HG02588 (cell line): ENCODE data around the gene ADAMTS6.
"Not testable (repeated sequence)": the region's sequence is repeated elsewhere in the genome, so short reads cannot be mapped to it uniquely, and the experiment has no call there.

ENCODE experiments used
- ATAC-seq: cut with Tn5 transposase; IDR thresholded peaks from one replicate; pipeline ENCODE4 v1.9.1; 2021; ENCODE audit warnings: mild to moderate bottlenecking, moderate library complexity; ENCODE audit not compliant: unreplicated experiment

Gene ADAMTS6

GRCh38 chr5:65481635-65482295 lies at the start of gene ADAMTS6:
ADAMTS6 (minus strand) TSS chr5:65481920; CDS start chr5:65473673, 8,247 bp downstream.
- peak; percentile 85 for ATAC-seq

GRCh38 chr5:65530904-65531303 lies 49.2 kb upstream of the ADAMTS6 start:
- ATAC-seq, result no peak

- no peak for ATAC-seq
Measured at GRCh38 chr5:65525726-65526125, 44.0 kb upstream of the ADAMTS6 start.

GRCh38 chr5:65512170-65512937 lies 30.6 kb upstream of the ADAMTS6 start:
- ATAC-seq, result no peak

- no peak for ATAC-seq
Measured at GRCh38 chr5:65508978-65509377, 27.3 kb upstream of the ADAMTS6 start.

- ATAC-seq, result no peak
Measured at GRCh38 chr5:65506961-65507360, 25.2 kb upstream of the ADAMTS6 start.

GRCh38 chr5:65489119-65489518 lies 7.4 kb upstream of the ADAMTS6 start:
- ATAC-seq, result no peak

GRCh38 chr5:65488038-65488687 lies 6.4 kb upstream of the ADAMTS6 start:
- not testable (repeated sequence) for ATAC-seq

- not testable (repeated sequence) for ATAC-seq
Measured at GRCh38 chr5:65486803-65487202, 5.1 kb upstream of the ADAMTS6 start.

- no peak for ATAC-seq
Measured at GRCh38 chr5:65485405-65485804, 3.7 kb upstream of the ADAMTS6 start.

- peak; percentile 55 for ATAC-seq
Measured at GRCh38 chr5:65483546-65484346, 2.0 kb upstream of the ADAMTS6 start.

- no peak for ATAC-seq
Measured at GRCh38 chr5:65482736-65483545, 1.2 kb upstream of the ADAMTS6 start.

- no peak for ATAC-seq
Measured at GRCh38 chr5:65482296-65482735, 596 bp upstream of the ADAMTS6 start.

GRCh38 chr5:65481171-65481581 lies 544 bp downstream of the ADAMTS6 start:
- ATAC-seq, result peak; percentile 22

GRCh38 chr5:65480306-65480865 lies 1.3 kb downstream of the ADAMTS6 start:
- no peak for ATAC-seq

GRCh38 chr5:65479527-65479926 lies 2.2 kb downstream of the ADAMTS6 start:
- ATAC-seq, result no peak

GRCh38 chr5:65478336-65478735 lies 3.4 kb downstream of the ADAMTS6 start:
- no peak for ATAC-seq

GRCh38 chr5:65475895-65476294 lies 5.8 kb downstream of the ADAMTS6 start:
- no peak for ATAC-seq

GRCh38 chr5:65475336-65475735 lies 6.4 kb downstream of the ADAMTS6 start:
- ATAC-seq, result no peak
